Gastroesophageal sphincter (tissue), 3 donors: ENCODE measurements around the gene SLC6A8.

ENCODE experiments used
- CTCF ChIP-seq, 4 experiments: fragments of 200-600 bp in 2 of 4; fragments of 450-650 bp in 2 of 4; sonication (generic) in 1 of 4; IDR thresholded peaks; one replicate each; pipeline ENCODE4 v1.5.1; 2017 to 2019; ENCODE audit warnings: antibody characterized with exemption in 4 of 4, mild to moderate bottlenecking in 2 of 4, moderate library complexity in 2 of 4
- EP300 ChIP-seq: sonication (generic); formaldehyde crosslinking; IDR thresholded peaks from one replicate; pipeline ENCODE4 v1.6.1; 2017; ENCODE audit warnings: antibody characterized with exemption, mild to moderate bottlenecking
- POLR2A ChIP-seq, 2 donors: fragments of 450-650 bp; IDR thresholded peaks; one replicate each; pipeline ENCODE4 v1.6.1; 2017; ENCODE audit warnings: antibody characterized with exemption in 2 of 2, mild to moderate bottlenecking in 2 of 2, moderate library complexity in 1 of 2

- TF ChIP-seq EP300 (no peak), CTCF (IDR thresholded peaks at IDR 0.05) (no peak), POLR2A (IDR thresholded peaks at IDR 0.05) (no peak)
Measured at GRCh38 chrX:153714256-153714655, 26.5 kb downstream of the SLC6A8 start.
